ENCODE measurements around the gene EXOC6.

The EXOC6 gene

GRCh38 chr10:93076871-93077270, 228.6 kb downstream of the EXOC6 start:
- Histone ChIP-seq H3K27me3 (ENCODE audit: insufficient read depth, poor library complexity, severe bottlenecking) (peaks cover 63% of the 10 kb centered on the region), H3K27ac (replicated peaks) (no peak overlapping the region), H3K4me3 (replicated peaks; ENCODE audit: insufficient read depth, low read length) (no peak overlapping the region)
- no peak for TF ChIP-seq GABPA (IDR thresholded peaks at IDR 0.05; ENCODE audit: low read depth)
- no peak for TF ChIP-seq CTCF (IDR thresholded peaks at IDR 0.05; ENCODE audit: insufficient read depth, low read length)
- TF ChIP-seq POLR2AphosphoS5 (IDR thresholded peaks at IDR 0.05; ENCODE audit: low read depth): no peak
- TF ChIP-seq SPI1 (IDR thresholded peaks at IDR 0.05; ENCODE audit: borderline replicate concordance, low read depth): no peak
- TF ChIP-seq REST (IDR thresholded peaks at IDR 0.05; ENCODE audit: insufficient replicate concordance, low read depth): no peak
- no peak for DNase-seq (ENCODE audit: low read depth in 1 of 2, low spot score in 1 of 2)

GRCh38 chr10:93077860-93078337, 229.6 kb downstream of the EXOC6 start:
- TF ChIP-seq CTCF (IDR thresholded peaks at IDR 0.05; ENCODE audit: insufficient read depth, low read length) (no peak), GABPA (IDR thresholded peaks at IDR 0.05; ENCODE audit: low read depth) (no peak), POLR2AphosphoS5 (IDR thresholded peaks at IDR 0.05; ENCODE audit: low read depth) (no peak), REST (IDR thresholded peaks at IDR 0.05; ENCODE audit: insufficient replicate concordance, low read depth) (no peak)
- peaks cover 53% of the 10 kb centered on the region for H3K27me3 ChIP-seq (ENCODE audit: insufficient read depth, poor library complexity, severe bottlenecking)
- H3K4me3 ChIP-seq (replicated peaks; ENCODE audit: insufficient read depth, low read length): no peak overlapping the region
- H3K27ac ChIP-seq (replicated peaks): no peak overlapping the region
- DNase-seq (ENCODE audit: low read depth in 1 of 2, low spot score in 1 of 2): no peak

GRCh38 chr10:93079663-93080349, 231.5 kb downstream of the EXOC6 start:
- no peak overlapping the region for H3K27ac ChIP-seq (replicated peaks)
- H3K4me3 ChIP-seq (replicated peaks; ENCODE audit: insufficient read depth, low read length): no peak overlapping the region
- peaks cover 34% of the 10 kb centered on the region for H3K27me3 ChIP-seq (ENCODE audit: insufficient read depth, poor library complexity, severe bottlenecking)
- no peak for DNase-seq (ENCODE audit: low read depth in 1 of 2, low spot score in 1 of 2)
- TF ChIP-seq POLR2AphosphoS5 (IDR thresholded peaks at IDR 0.05; ENCODE audit: low read depth) (no peak), CTCF (IDR thresholded peaks at IDR 0.05; ENCODE audit: insufficient read depth, low read length) (no peak), REST (IDR thresholded peaks at IDR 0.05; ENCODE audit: insufficient replicate concordance, low read depth) (no peak), SPI1 (IDR thresholded peaks at IDR 0.05; ENCODE audit: borderline replicate concordance, low read depth) (no peak), GABPA (IDR thresholded peaks at IDR 0.05; ENCODE audit: low read depth) (no peak)

Data from HL-60 (cell line).